ENCODE measurements around the gene ZSCAN29. TPM values are rescaled to one million over a fixed set of nuclear protein-coding genes. Genes with fewer than 3 reads are reported as not detected.

ZSCAN29 gene
- total RNA-seq, 1 experiment from 2014 or later: 34.4 TPM

GRCh38 chr15:43412096-43412495, 41.3 kb upstream of the ZSCAN29 start:
- TF ChIP-seq CTCF (conservative IDR thresholded peaks at IDR 0.05; ENCODE audit: low read depth, low read length) (no peak), EZH2 (IDR thresholded peaks at IDR 0.05; ENCODE audit: borderline replicate concordance, low read depth, low read length, poor library complexity, severe bottlenecking) (no peak)
- Histone ChIP-seq H3K4me3 (ENCODE audit: low read depth, low read length, poor library complexity, severe bottlenecking) (no peak overlapping the region), H3K4me1 (ENCODE audit: insufficient read depth, low read length, poor library complexity, severe bottlenecking) (no peaks in the 10 kb centered on the region), H3K27ac (ENCODE audit: low read depth, low read length, poor library complexity, severe bottlenecking) (no peak overlapping the region), H3K9me3 (ENCODE audit: low read depth, low read length, poor library complexity, severe bottlenecking) (no peaks in the 10 kb centered on the region), H3K36me3 (ENCODE audit: insufficient read depth, low read length, poor library complexity, severe bottlenecking) (peaks cover 77% of the 10 kb centered on the region), H3K27me3 (replicated peaks; ENCODE audit: insufficient read depth, low read depth, low read length, poor library complexity) (no peaks in the 10 kb centered on the region)
- BruUV-seq (replicated peaks): no TSS peak
- ChIA-PET POLR2A (ENCODE audit: low non-redundant PET) (no interaction called here), CTCF (no interaction called here)
- intact Hi-C loops (cut with micrococcal nuclease; ENCODE audit: unreplicated experiment): no loop called here
- DNase-seq (ENCODE audit: low spot score): no peak

- Histone ChIP-seq H3K4me1 (ENCODE audit: insufficient read depth, low read length, poor library complexity, severe bottlenecking) (no peaks in the 10 kb centered on the region), H3K36me3 (ENCODE audit: insufficient read depth, low read length, poor library complexity, severe bottlenecking) (peaks cover 83% of the 10 kb centered on the region), H3K9me3 (ENCODE audit: low read depth, low read length, poor library complexity, severe bottlenecking) (no peaks in the 10 kb centered on the region), H3K4me3 (ENCODE audit: low read depth, low read length, poor library complexity, severe bottlenecking) (no peak overlapping the region), H3K27ac (ENCODE audit: low read depth, low read length, poor library complexity, severe bottlenecking) (peak overlapping the region; percentile 0), H3K27me3 (replicated peaks; ENCODE audit: insufficient read depth, low read depth, low read length, poor library complexity) (no peaks in the 10 kb centered on the region)
- TF ChIP-seq CTCF (conservative IDR thresholded peaks at IDR 0.05; ENCODE audit: low read depth, low read length): no peak
- BruUV-seq (replicated peaks): no TSS peak
- no peak for DNase-seq (ENCODE audit: low spot score)
- POLR2A ChIA-PET (ENCODE audit: low non-redundant PET): no interaction called here
- CTCF ChIA-PET: no interaction called here
- intact Hi-C loops (cut with micrococcal nuclease; ENCODE audit: unreplicated experiment): no loop called here
Observed at GRCh38 chr15:43410572-43411214, 39.9 kb upstream of the ZSCAN29 start.

GRCh38 chr15:43408789-43409188, 37.9 kb upstream of the ZSCAN29 start:
- Histone ChIP-seq H3K27ac (ENCODE audit: low read depth, low read length, poor library complexity, severe bottlenecking) (no peak overlapping the region), H3K9me3 (ENCODE audit: low read depth, low read length, poor library complexity, severe bottlenecking) (no peaks in the 10 kb centered on the region), H3K36me3 (ENCODE audit: insufficient read depth, low read length, poor library complexity, severe bottlenecking) (peaks cover 88% of the 10 kb centered on the region), H3K4me3 (ENCODE audit: low read depth, low read length, poor library complexity, severe bottlenecking) (no peak overlapping the region), H3K4me1 (ENCODE audit: insufficient read depth, low read length, poor library complexity, severe bottlenecking) (no peaks in the 10 kb centered on the region), H3K27me3 (replicated peaks; ENCODE audit: insufficient read depth, low read depth, low read length, poor library complexity) (no peaks in the 10 kb centered on the region)
- TF ChIP-seq EZH2 (IDR thresholded peaks at IDR 0.05; ENCODE audit: borderline replicate concordance, low read depth, low read length, poor library complexity, severe bottlenecking): no peak
- no peak for TF ChIP-seq CTCF (conservative IDR thresholded peaks at IDR 0.05; ENCODE audit: low read depth, low read length)
- CTCF ChIA-PET: no interaction called here
- no peak for DNase-seq (ENCODE audit: low spot score)
- POLR2A ChIA-PET (ENCODE audit: low non-redundant PET): no interaction called here
- no TSS peak for BruUV-seq (replicated peaks)
- intact Hi-C loops (cut with micrococcal nuclease; ENCODE audit: unreplicated experiment): loop anchor here (10.0 kb wide), 1 partner anchor 336 kb away; the partner anchor contains the start of gene PDIA3
